Activated CD4-positive, alpha-beta T cell treated with anti-CD3 and anti-CD28 coated beads, Interleukin-2, amount 10 ng/mL, durations not matched to agents 7 days and 5 days (primary cell): Measurements from ENCODE around the gene CENPQ. TPM values are rescaled to one million over a fixed set of nuclear protein-coding genes. Genes with fewer than 3 reads are reported as not detected.
"Not testable (repeated sequence)": the region's sequence is repeated elsewhere in the genome, so short reads cannot be mapped to it uniquely, and the experiment has no call there.

ENCODE experiments used
- CTCF ChIA-PET: fragments of 350-600 bp; sonication (Branson Sonifier 250); formaldehyde crosslinking; loops from one replicate; lab custom pipeline; 2021; ENCODE audit warnings: antibody characterized with exemption; lab: Charles Lee
- POLR2A ChIA-PET: fragments of 350-600 bp; sonication (Branson Sonifier 250); formaldehyde crosslinking; loops from one replicate; lab custom pipeline; 2021; ENCODE audit warnings: antibody characterized with exemption; lab: Charles Lee
- DNase-seq: peaks from one replicate; pipeline ENCODE4 v3.0.0-alpha.2; 2020
- H3K27ac Mint-ChIP-seq: one replicate; pipeline ENCODE4 v1.8.0; 2021; ENCODE audit warnings: mild to moderate bottlenecking, moderate library complexity, mixed read lengths
- H3K27me3 Mint-ChIP-seq: one replicate; pipeline ENCODE4 v1.8.0; 2021; ENCODE audit warnings: mixed read lengths
- H3K36me3 Mint-ChIP-seq: one replicate; pipeline ENCODE4 v1.8.0; 2021; ENCODE audit warnings: low read depth, mixed read lengths
- H3K4me1 Mint-ChIP-seq: one replicate; pipeline ENCODE4 v1.8.0; 2021; ENCODE audit warnings: mixed read lengths
- H3K4me3 Mint-ChIP-seq: one replicate; pipeline ENCODE4 v1.8.0; 2021; ENCODE audit warnings: mild to moderate bottlenecking, moderate library complexity, mixed read lengths
- H3K9me3 Mint-ChIP-seq: one replicate; pipeline ENCODE4 v1.8.0; 2021; ENCODE audit warnings: mixed read lengths
- total RNA-seq, 2 experiments: library from RNA; stranded (reverse); gene quantifications; one replicate each; pipeline ENCODE4 v1.2.3, GENCODE V29; 2021

The CENPQ gene
- total RNA-seq, 2 experiments from 2014 or later = 13.3 to 13.9 TPM

DNA sequence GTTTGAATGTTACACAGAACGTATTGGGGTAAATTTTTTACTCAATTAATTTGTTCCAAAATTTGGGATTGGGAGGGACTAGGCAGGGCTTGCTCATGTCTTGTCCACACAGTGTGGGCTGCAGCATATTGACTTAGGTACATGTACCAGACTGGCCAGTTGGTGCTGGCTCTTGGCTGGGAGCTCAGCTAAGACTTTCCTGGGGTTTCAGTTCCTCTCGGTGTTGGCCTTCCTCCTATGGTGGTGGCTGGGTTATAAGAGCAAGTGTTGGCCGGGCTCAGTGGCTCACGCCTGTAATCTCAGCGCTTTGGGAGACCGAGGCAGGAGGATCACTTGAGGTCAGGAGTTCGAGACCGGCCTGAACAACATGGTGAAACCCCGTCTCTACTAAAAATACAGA is 4.9 kb downstream of the CENPQ start:
- H3K36me3 Mint-ChIP-seq = peaks cover 6% of the 10 kb centered on the region
- DNase-seq = no peak
- no peaks in the 10 kb centered on the region for H3K9me3 Mint-ChIP-seq
- H3K27me3 Mint-ChIP-seq = no peaks in the 10 kb centered on the region
- no peak overlapping the region for H3K27ac Mint-ChIP-seq
- ChIA-PET POLR2A (no interaction called here), CTCF (interaction anchor here (0.9 kb wide), 1 partner anchor 81 kb away, joined by 3 read pairs; no protein-coding TSS in a partner anchor)
- H3K4me3 Mint-ChIP-seq = no peak overlapping the region
- peaks cover 33% of the 10 kb centered on the region for H3K4me1 Mint-ChIP-seq

DNA sequence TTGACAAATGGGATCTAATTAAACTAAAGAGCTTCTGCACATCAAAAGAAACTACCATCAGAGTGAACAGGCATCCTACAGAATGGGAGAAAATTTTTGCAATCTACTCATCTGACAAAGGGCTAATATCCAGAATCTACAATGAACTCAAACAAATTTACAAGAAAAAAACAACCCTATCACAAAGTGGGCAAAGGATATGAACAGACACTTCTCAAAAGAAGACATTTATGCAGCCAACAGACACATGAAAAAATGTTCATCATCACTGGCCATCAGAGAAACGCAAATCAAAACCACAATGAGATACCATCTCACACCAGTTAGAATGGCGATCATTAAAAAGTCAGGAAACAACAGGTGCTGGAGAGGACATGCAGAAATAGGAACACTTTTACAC is 13.4 kb downstream of the CENPQ start:
- DNase-seq, H3K27me3 Mint-ChIP-seq, POLR2A ChIA-PET, H3K4me1 Mint-ChIP-seq, H3K9me3 Mint-ChIP-seq, H3K27ac Mint-ChIP-seq, CTCF ChIA-PET, H3K4me3 Mint-ChIP-seq: not testable (repeated sequence)
- H3K36me3 Mint-ChIP-seq = peaks cover 43% of the 10 kb centered on the region

GRCh38 chr6:49479308-49479970 is 16.3 kb downstream of the CENPQ start:
- ChIA-PET POLR2A (no interaction called here), CTCF (no interaction called here)
- Mint-ChIP-seq H3K27me3 (no peaks in the 10 kb centered on the region), H3K36me3 (peaks cover 37% of the 10 kb centered on the region), H3K27ac (no peak overlapping the region), H3K4me3 (no peak overlapping the region), H3K4me1 (no peaks in the 10 kb centered on the region), H3K9me3 (peaks cover 5% of the 10 kb centered on the region)
- DNase-seq = no peak

GRCh38 chr6:49481846-49482245 is 18.7 kb downstream of the CENPQ start:
- H3K36me3 Mint-ChIP-seq = peaks cover 26% of the 10 kb centered on the region
- H3K27ac Mint-ChIP-seq, H3K4me3 Mint-ChIP-seq, H3K4me1 Mint-ChIP-seq, DNase-seq, H3K27me3 Mint-ChIP-seq, H3K9me3 Mint-ChIP-seq, POLR2A ChIA-PET: not testable (repeated sequence)
- CTCF ChIA-PET = interaction anchor here (0.6 kb wide), 1 partner anchor 22 kb away, joined by 3 read pairs; no protein-coding TSS in a partner anchor

- not testable (repeated sequence) for H3K9me3 Mint-ChIP-seq, H3K27me3 Mint-ChIP-seq, H3K27ac Mint-ChIP-seq, DNase-seq, H3K4me1 Mint-ChIP-seq, H3K4me3 Mint-ChIP-seq
- peaks cover 33% of the 10 kb centered on the region for H3K36me3 Mint-ChIP-seq
- CTCF ChIA-PET = interaction anchor here (1.5 kb wide), 1 partner anchor 11 kb away, joined by 4 read pairs; no protein-coding TSS in a partner anchor
- POLR2A ChIA-PET = interaction anchor here (0.6 kb wide), 1 partner anchor 31 kb away, joined by 4 read pairs; no protein-coding TSS in a partner anchor
These were observed 20.2 kb downstream of the CENPQ start for GRCh38 chr6:49483380-49483779.

DNA sequence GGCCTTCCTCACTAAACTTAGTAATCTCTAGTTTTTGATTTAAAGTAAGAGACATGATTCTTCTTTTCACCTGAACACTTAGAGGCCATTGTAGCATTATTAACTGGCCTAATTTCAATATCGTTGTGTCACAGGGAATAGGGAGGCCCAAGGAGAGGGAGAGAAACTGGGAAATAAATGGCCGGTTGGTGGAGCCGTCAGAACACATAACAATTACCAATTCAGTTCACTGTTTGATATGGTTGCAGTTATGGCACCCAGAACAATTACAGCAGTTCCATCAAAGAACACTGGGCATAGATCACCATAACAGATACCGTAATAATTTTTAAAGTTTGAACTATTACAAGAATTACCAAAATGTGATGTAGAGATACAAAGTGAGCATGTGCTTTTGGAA is 27.5 kb downstream of the CENPQ start:
- H3K4me1 Mint-ChIP-seq = no peaks in the 10 kb centered on the region
- H3K4me3 Mint-ChIP-seq = no peak overlapping the region
- DNase-seq = no peak
- H3K27ac Mint-ChIP-seq = no peak overlapping the region
- no peaks in the 10 kb centered on the region for H3K27me3 Mint-ChIP-seq
- no peaks in the 10 kb centered on the region for H3K9me3 Mint-ChIP-seq
- ChIA-PET POLR2A (no interaction called here), CTCF (no interaction called here)
- H3K36me3 Mint-ChIP-seq = peaks cover 28% of the 10 kb centered on the region

DNA sequence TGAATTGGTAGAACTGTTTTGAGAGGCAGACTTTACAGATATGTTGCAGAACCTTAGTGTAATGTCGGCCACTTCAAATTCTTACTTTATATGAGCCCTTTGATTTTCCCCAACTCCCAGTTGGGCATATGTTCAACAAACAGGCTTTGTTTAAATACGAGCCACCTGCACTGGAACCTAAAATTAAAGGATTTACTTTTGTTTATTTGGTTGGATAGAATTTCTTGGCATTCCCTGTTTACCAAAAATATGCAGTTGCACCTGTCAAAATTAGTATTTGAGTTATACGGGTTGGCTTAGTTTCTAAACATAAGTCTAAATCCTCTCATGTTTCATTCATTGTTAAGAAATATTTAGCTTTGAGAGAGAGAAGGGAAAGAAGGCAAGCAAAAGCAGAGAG is 34.1 kb downstream of the CENPQ start:
- H3K4me1 Mint-ChIP-seq = no peaks in the 10 kb centered on the region
- peaks cover 3% of the 10 kb centered on the region for H3K36me3 Mint-ChIP-seq
- H3K4me3 Mint-ChIP-seq = no peak overlapping the region
- ChIA-PET CTCF (no interaction called here), POLR2A (no interaction called here)
- H3K27me3 Mint-ChIP-seq = peaks cover 3% of the 10 kb centered on the region
- H3K27ac Mint-ChIP-seq = no peak overlapping the region
- DNase-seq = no peak
- H3K9me3 Mint-ChIP-seq = no peaks in the 10 kb centered on the region

DNA sequence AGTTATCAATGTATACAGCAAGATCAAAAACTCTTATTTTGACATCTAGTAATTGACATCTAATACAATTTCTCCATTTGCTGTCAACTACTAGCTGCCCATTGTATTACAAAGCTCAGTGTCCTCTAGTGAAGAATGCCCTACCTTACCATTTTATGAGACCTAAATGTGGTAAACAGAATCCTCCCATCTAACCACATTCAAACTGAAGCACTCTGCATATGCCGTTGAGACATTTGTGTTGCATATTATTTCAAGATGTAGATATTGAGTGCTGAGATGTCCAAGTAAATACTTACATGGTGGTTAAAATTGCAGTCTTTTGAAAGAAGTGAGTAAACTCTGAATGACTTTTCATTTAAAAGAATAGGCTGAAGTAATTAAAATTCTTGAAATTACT is 36.0 kb downstream of the CENPQ start:
- POLR2A ChIA-PET = no interaction called here

GRCh38 chr6:49499623-49500022 is 36.5 kb downstream of the CENPQ start, which contains the start of gene GLYATL3:
GLYATL3 (plus strand) TSS chr6:49499923; CDS start chr6:49511991, 12,068 bp downstream.
- Mint-ChIP-seq H3K9me3 (no peaks in the 10 kb centered on the region), H3K27ac (no peak within 1 kb of the TSS), H3K4me1 (no peaks in the 10 kb centered on the region), H3K4me3 (no peak within 1 kb of the TSS), H3K27me3 (peaks cover 3% of the 10 kb centered on the region), H3K36me3 (no peaks in the 10 kb centered on the region)
- ChIA-PET POLR2A (no interaction called here), CTCF (no interaction called here)
- no peak for DNase-seq

More for the DNA sequence above, 36.0 kb downstream of the CENPQ start:
- Mint-ChIP-seq H3K36me3 (no peaks in the 10 kb centered on the region), H3K4me1 (no peaks in the 10 kb centered on the region), H3K4me3 (no peak overlapping the region), H3K27me3 (peaks cover 3% of the 10 kb centered on the region), H3K27ac (no peak overlapping the region), H3K9me3 (no peaks in the 10 kb centered on the region)
- CTCF ChIA-PET = no interaction called here
- DNase-seq = no peak

- Mint-ChIP-seq H3K4me3 (no peak overlapping the region), H3K9me3 (no peaks in the 10 kb centered on the region), H3K27ac (no peak overlapping the region), H3K4me1 (no peaks in the 10 kb centered on the region), H3K36me3 (no peaks in the 10 kb centered on the region), H3K27me3 (no peaks in the 10 kb centered on the region)
- CTCF ChIA-PET = no interaction called here
- DNase-seq = no peak
- POLR2A ChIA-PET = no interaction called here
These were observed 41.5 kb downstream of the CENPQ start for GRCh38 chr6:49504666-49505065.

DNA sequence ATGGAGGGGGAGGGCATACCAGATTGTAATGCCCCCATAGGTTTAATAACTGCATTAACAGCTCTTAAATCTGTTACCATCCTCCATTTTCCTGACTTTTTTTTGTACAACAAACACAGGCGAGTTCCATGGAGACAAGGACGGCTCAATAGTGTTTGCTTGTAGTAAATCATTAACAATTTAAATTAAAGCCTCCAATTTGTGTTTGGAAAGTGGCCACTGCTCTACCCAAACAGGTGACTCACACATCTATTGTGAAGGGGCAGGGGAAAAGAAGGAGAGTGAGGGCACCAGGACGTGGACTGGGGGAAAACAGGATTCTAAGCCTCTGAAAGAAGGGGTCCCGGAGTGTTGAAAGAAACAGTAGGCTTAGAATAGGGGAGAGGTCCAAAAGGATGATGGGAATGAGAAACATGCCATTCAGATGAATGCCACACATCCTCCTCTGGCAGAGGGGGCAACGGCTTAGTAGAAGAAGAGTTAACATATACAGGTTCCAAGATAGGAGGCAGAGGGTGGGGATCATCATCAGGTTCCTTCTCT is 43.5 kb downstream of the CENPQ start:
- CTCF ChIA-PET = no interaction called here
- POLR2A ChIA-PET = no interaction called here
- no peaks in the 10 kb centered on the region for H3K9me3 Mint-ChIP-seq
- H3K27me3 Mint-ChIP-seq = peaks cover under 1% of the 10 kb centered on the region
- H3K27ac Mint-ChIP-seq = no peak overlapping the region
- no peaks in the 10 kb centered on the region for H3K36me3 Mint-ChIP-seq
- no peaks in the 10 kb centered on the region for H3K4me1 Mint-ChIP-seq
- no peak overlapping the region for H3K4me3 Mint-ChIP-seq
- DNase-seq = no peak

DNA sequence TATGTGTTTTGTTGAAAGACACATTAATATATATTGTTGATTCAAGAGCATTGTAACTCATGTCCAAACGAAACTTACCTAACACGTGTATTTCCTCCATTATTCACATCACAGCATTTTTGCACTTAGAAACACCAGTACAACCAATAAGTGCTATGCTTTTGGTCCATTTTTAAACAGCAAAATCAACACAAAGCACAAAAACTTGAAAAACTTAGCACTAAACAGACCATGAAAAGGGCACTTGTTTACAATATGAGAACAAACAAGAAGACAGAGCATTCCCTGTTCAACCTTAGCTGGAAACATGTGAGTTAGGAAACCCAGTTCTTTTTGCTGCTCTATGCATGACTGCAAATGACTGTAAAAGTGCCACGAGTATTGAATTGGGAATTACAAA is 46.2 kb downstream of the CENPQ start:
- no peak for DNase-seq
- no peak overlapping the region for H3K27ac Mint-ChIP-seq
- no peak overlapping the region for H3K4me3 Mint-ChIP-seq
- peaks cover 10% of the 10 kb centered on the region for H3K27me3 Mint-ChIP-seq
- H3K36me3 Mint-ChIP-seq = no peaks in the 10 kb centered on the region
- ChIA-PET POLR2A (no interaction called here), CTCF (no interaction called here)
- H3K4me1 Mint-ChIP-seq = no peaks in the 10 kb centered on the region
- no peaks in the 10 kb centered on the region for H3K9me3 Mint-ChIP-seq

- Mint-ChIP-seq H3K9me3 (no peaks in the 10 kb centered on the region), H3K4me1 (no peaks in the 10 kb centered on the region), H3K36me3 (no peaks in the 10 kb centered on the region), H3K27ac (no peak overlapping the region), H3K4me3 (no peak overlapping the region), H3K27me3 (peaks cover 12% of the 10 kb centered on the region)
- ChIA-PET POLR2A (no interaction called here), CTCF (no interaction called here)
- no peak for DNase-seq
These were observed 50.2 kb downstream of the CENPQ start for GRCh38 chr6:49513153-49513989.
